Caki2 (cell line): ENCODE data around the gene GTF3C2. TPM values are rescaled to one million over a fixed set of nuclear protein-coding genes. Genes with fewer than 3 reads are reported as not detected.

ENCODE experiments used
- DNase-seq: peaks from one replicate; pipeline ENCODE4 v3.0.0-alpha.2; 2015; ENCODE audit warnings: low read depth
- in situ Hi-C: cut with HindIII; loops from 2 replicates; pipeline ENCODE4 v1.10.0; 2016; ENCODE audit warnings: low sequenced_read_pairs, low pct_unique_long_range_greater_than_20kb, mixed read lengths
- total RNA-seq: library from RNA; depleted of rRNA; stranded (reverse); fragments of >200 nt; shearing (Covaris generic); gene quantifications from 2 replicates; pipeline ENCODE4 v1.2.3, GENCODE V29; 2014; ENCODE audit warnings: low replicate concordance; rRNA removed

The GTF3C2 gene
- total RNA-seq, result 68.2 and 70.7 TPM in 2 replicates

GRCh38 chr2:27356382-27357181 lies at the start of gene GTF3C2:
Gene GTF3C2, minus strand, starts transcription at chr2:27356764. Its CDS starts 13,210 bp downstream, at chr2:27343554.
- peak; percentile 99 for DNase-seq
- in situ Hi-C loops, result no loop called here

- in situ Hi-C loops, result no loop called here
- DNase-seq, result no peak
These were observed 44.0 kb upstream of the GTF3C2 start for GRCh38 chr2:27400348-27401135.

- in situ Hi-C loops, result no loop called here
- no peak for DNase-seq
These were observed 42.4 kb upstream of the GTF3C2 start for GRCh38 chr2:27398962-27399361.

- in situ Hi-C loops, result no loop called here
- no peak for DNase-seq
These were observed 36.7 kb upstream of the GTF3C2 start for GRCh38 chr2:27393225-27393624.

GRCh38 chr2:27390822-27391679 lies 34.5 kb upstream of the GTF3C2 start:
- DNase-seq, result no peak
- in situ Hi-C loops, result no loop called here

- DNase-seq, result no peak
- in situ Hi-C loops, result no loop called here
These were observed 25.1 kb upstream of the GTF3C2 start for GRCh38 chr2:27381577-27382181.

GRCh38 chr2:27380626-27381545 lies 24.3 kb upstream of the GTF3C2 start, which contains the start of gene ZNF513:
Gene ZNF513, minus strand, starts transcription at chr2:27380734. Its CDS starts 208 bp downstream, at chr2:27380526.
- peak; percentile 91 for DNase-seq
- in situ Hi-C loops, result no loop called here

GRCh38 chr2:27379836-27380625 lies 23.5 kb upstream of the GTF3C2 start:
- peak; percentile 65 for DNase-seq
- in situ Hi-C loops, result no loop called here

- in situ Hi-C loops, result no loop called here
- DNase-seq, result no peak
These were observed 22.8 kb upstream of the GTF3C2 start for GRCh38 chr2:27379383-27379835.

- in situ Hi-C loops, result no loop called here
- no peak for DNase-seq
These were observed 22.3 kb upstream of the GTF3C2 start for GRCh38 chr2:27378809-27379290.

GRCh38 chr2:27378096-27378808 lies 21.7 kb upstream of the GTF3C2 start:
- in situ Hi-C loops, result no loop called here
- DNase-seq, result peak; percentile 41

GRCh38 chr2:27377618-27378095 lies 21.1 kb upstream of the GTF3C2 start:
- in situ Hi-C loops, result no loop called here

GRCh38 chr2:27376866-27377617 lies 20.5 kb upstream of the GTF3C2 start:
- no peak for DNase-seq
- in situ Hi-C loops, result no loop called here

More at GRCh38 chr2:27377618-27378095, 21.1 kb upstream of the GTF3C2 start:
- DNase-seq, result no peak

- DNase-seq, result no peak
- in situ Hi-C loops, result no loop called here
These were observed 19.7 kb upstream of the GTF3C2 start for GRCh38 chr2:27376151-27376865.
